HepG2 (cell line): ENCODE measurements around the gene POLDIP3. TPM values are rescaled to one million over a fixed set of nuclear protein-coding genes. Genes with fewer than 3 reads are reported as not detected.

Experiments
- ASH2L ChIP-seq: fragments of 300-600, 200-600 bp; sonication (generic); IDR thresholded peaks from 2 replicates; pipeline ENCODE4 v1.7.0; 2017; ENCODE audit warnings: low read depth, mild to moderate bottlenecking, moderate library complexity, mixed read lengths, low read length; ENCODE audit not compliant: insufficient read length
- CBX1 ChIP-seq: IDR thresholded peaks from one replicate; pipeline ENCODE4 v1.6.1; 2016; ENCODE audit warnings: antibody characterized with exemption, low read depth
- HNRNPLL ChIP-seq: fragments of 200-400 bp; formaldehyde crosslinking; IDR thresholded peaks from 2 replicates; pipeline ENCODE4 v1.6.1; 2017; ENCODE audit warnings: mild to moderate bottlenecking, low read depth, low read length; ENCODE audit not compliant: poor library complexity, severe bottlenecking
- KDM5B ChIP-seq: sonication (generic); formaldehyde crosslinking; IDR thresholded peaks from 2 replicates; pipeline ENCODE4 v1.4.0; 2020; ENCODE audit warnings: missing genetic modification reagents, mild to moderate bottlenecking, borderline replicate concordance
- RFXANK ChIP-seq: IDR thresholded peaks from 2 replicates; pipeline ENCODE4 v1.6.1; 2016
- SALL2 ChIP-seq: sonication (generic); formaldehyde crosslinking; IDR thresholded peaks from 2 replicates; pipeline ENCODE4 v1.8.1; 2023; ENCODE audit warnings: mild to moderate bottlenecking, missing genetic modification reagents, inconsistent platforms
- SIN3B ChIP-seq: fragments of 150-350 bp; IDR thresholded peaks from 2 replicates; pipeline ENCODE4 v1.6.1; 2014; ENCODE audit warnings: low read length
- SKI ChIP-seq: fragments of 450-650 bp; IDR thresholded peaks from one replicate; pipeline ENCODE4 v1.6.1; 2018; ENCODE audit warnings: mild to moderate bottlenecking; ENCODE audit not compliant: partially characterized antibody
- SNAI1 ChIP-seq: sonication (generic); formaldehyde crosslinking; IDR thresholded peaks from 2 replicates; pipeline ENCODE4 v1.5.0; 2020; ENCODE audit warnings: mild to moderate bottlenecking, missing genetic modification reagents, borderline replicate concordance
- SP4 ChIP-seq: sonication (generic); formaldehyde crosslinking; IDR thresholded peaks from 2 replicates; pipeline ENCODE4 v1.8.1; 2023; ENCODE audit warnings: mild to moderate bottlenecking, missing genetic modification reagents
- SSRP1 ChIP-seq: IDR thresholded peaks from 2 replicates; pipeline ENCODE4 v1.6.1; 2016; ENCODE audit warnings: control low read depth
- ZBTB8A ChIP-seq: sonication (generic); formaldehyde crosslinking; IDR thresholded peaks from 2 replicates; pipeline ENCODE4 v1.4.0; 2020; ENCODE audit warnings: mild to moderate bottlenecking, low read depth, missing genetic modification reagents, borderline replicate concordance
- ZFY ChIP-seq: sonication (generic); formaldehyde crosslinking; IDR thresholded peaks from 2 replicates; pipeline ENCODE4 v1.4.0; 2020; ENCODE audit warnings: missing genetic modification reagents
- ZMYM3 ChIP-seq: sonication (generic); formaldehyde crosslinking; IDR thresholded peaks from 2 replicates; pipeline ENCODE4 v1.5.1; 2020; ENCODE audit warnings: mild to moderate bottlenecking, missing genetic modification reagents
- ZNF143 ChIP-seq: sonication (generic); formaldehyde crosslinking; IDR thresholded peaks from 2 replicates; pipeline ENCODE4 v1.4.0; 2020; ENCODE audit warnings: missing genetic modification reagents
- ZNF446 ChIP-seq: sonication (generic); formaldehyde crosslinking; IDR thresholded peaks from 2 replicates; pipeline ENCODE4 v1.5.0; 2020; ENCODE audit warnings: mild to moderate bottlenecking, missing genetic modification reagents
- ZNF549 ChIP-seq: sonication (generic); formaldehyde crosslinking; IDR thresholded peaks from 2 replicates; pipeline ENCODE4 v1.5.0; 2020; ENCODE audit warnings: missing genetic modification reagents
- ZNF644 ChIP-seq: IDR thresholded peaks from 2 replicates; pipeline ENCODE4 v1.6.1; 2016; ENCODE audit warnings: low read depth
- ZNF746 ChIP-seq: sonication (generic); formaldehyde crosslinking; IDR thresholded peaks from 2 replicates; pipeline ENCODE4 v1.8.0; 2022; ENCODE audit warnings: mild to moderate bottlenecking, missing genetic modification reagents
- ZNF878 ChIP-seq: sonication (generic); formaldehyde crosslinking; IDR thresholded peaks from 2 replicates; pipeline ENCODE4 v1.8.1; 2023; ENCODE audit warnings: mild to moderate bottlenecking, missing genetic modification reagents, moderate library complexity
- ZZZ3 ChIP-seq: sonication (generic); formaldehyde crosslinking; IDR thresholded peaks from 2 replicates; pipeline ENCODE4 v1.4.0; 2020; ENCODE audit warnings: missing genetic modification reagents, mild to moderate bottlenecking, borderline replicate concordance
- polyA plus RNA-seq, 8 experiments: library from polyadenylated mRNA; depleted of rRNA in 3 of 8; stranded (reverse) in 7 of 8; unstranded in 1 of 8; fragments of >200 nt; fragmentation: Illumina TruSeq in 4 of 8; extraction: Trizol in 4 of 8; gene quantifications; 2 replicates each; pipeline versions ENCODE4 v1.2.1 to v1.2.3, GENCODE V29; 2011 to 2016; ENCODE audit warnings: low read depth in 4 of 8, missing spikeins in 1 of 8, mixed read lengths in 1 of 8; ENCODE audit not compliant: insufficient read depth in 1 of 8
- total RNA-seq, 5 experiments: library from RNA; depleted of rRNA; stranded (reverse); fragments of >200 nt; fragmentation: Illumina TruSeq; extraction: Trizol; gene quantifications; 2 replicates each; pipeline ENCODE4 v1.2.3, GENCODE V29; 2016; ENCODE audit warnings: low read depth in 1 of 5
- TF ChIP-seq, protein P1 (sequence below): sonication (generic); formaldehyde crosslinking; IDR thresholded peaks from 2 replicates; pipeline ENCODE4 v1.4.0; 2020; ENCODE audit warnings: missing genetic modification reagents
- TF ChIP-seq, protein P2 (sequence below): sonication (generic); formaldehyde crosslinking; IDR thresholded peaks from 2 replicates; pipeline ENCODE4 v1.5.1; 2020; ENCODE audit warnings: missing genetic modification reagents, mild to moderate bottlenecking, borderline replicate concordance

POLDIP3 gene
- total and polyA plus RNA-seq, 2 of the 13 experiments (the other 11 are each of a cell fraction or from before 2014, with no cell fraction given), result 45.8 to 47.4 TPM

DNA sequence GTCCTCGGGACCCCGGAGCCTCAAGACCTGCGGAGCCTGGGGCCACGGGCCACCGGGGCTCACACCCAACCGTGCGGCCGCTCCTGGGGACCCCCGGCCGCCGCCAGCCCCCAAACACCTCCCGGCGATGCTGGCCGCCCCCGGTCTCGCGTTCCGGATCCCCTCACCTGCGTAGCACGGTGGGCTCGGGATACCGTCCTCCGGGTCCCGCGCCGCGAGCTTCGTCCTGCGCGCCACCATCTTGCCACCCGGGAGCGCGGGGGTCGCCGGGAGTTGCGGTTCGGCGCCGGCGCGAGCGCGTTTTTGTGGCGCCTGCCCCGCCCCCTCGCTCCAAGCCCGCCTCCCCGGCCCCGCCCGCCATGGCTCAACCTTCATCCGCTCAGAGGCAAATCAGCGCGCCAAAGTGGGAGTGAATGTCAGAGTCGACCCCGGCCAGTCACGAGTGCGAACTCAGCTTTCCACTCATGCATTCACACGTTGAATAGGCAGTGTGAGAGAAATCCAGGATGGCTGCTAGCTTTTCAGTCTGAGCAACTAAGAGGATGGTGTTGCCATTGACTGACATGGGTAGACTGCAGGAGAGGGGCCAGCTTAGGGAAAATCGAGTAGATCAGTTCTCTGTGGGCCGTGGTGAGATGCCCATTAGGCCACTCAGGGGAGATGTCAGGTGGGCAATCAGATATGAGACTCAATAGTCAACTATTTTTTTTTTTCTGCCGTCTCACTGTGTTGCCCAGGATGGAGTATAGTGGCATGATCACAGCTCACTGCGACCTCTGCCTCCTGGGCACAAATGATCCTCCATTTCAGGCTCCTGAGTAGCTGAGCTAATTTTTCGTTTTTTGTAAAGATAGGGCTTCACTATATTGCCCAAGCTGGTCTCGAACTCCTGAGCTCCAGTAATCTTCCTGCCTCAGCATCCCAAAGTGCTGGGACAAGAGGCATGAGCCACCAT lies 32.6 kb downstream of the POLDIP3 start (continued):
- no peak for TF ChIP-seq CBX1
- peak; percentile 88 for TF ChIP-seq ZNF143 (CRISPR knock-in tag)
- TF ChIP-seq ZNF746 (CRISPR knock-in tag), result no peak
- TF ChIP-seq, protein P1, sequence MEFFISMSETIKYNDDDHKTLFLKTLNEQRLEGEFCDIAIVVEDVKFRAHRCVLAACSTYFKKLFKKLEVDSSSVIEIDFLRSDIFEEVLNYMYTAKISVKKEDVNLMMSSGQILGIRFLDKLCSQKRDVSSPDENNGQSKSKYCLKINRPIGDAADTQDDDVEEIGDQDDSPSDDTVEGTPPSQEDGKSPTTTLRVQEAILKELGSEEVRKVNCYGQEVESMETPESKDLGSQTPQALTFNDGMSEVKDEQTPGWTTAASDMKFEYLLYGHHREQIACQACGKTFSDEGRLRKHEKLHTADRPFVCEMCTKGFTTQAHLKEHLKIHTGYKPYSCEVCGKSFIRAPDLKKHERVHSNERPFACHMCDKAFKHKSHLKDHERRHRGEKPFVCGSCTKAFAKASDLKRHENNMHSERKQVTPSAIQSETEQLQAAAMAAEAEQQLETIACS (CRISPR knock-in tag), result no peak
- peak; percentile 63 for TF ChIP-seq SP4 (CRISPR knock-in tag)
- peak; percentile 64 for TF ChIP-seq ZFY (CRISPR knock-in tag)
- TF ChIP-seq ZBTB8A (CRISPR knock-in tag), result no peak
- no peak for TF ChIP-seq RFXANK (CRISPR knock-in tag)
- peak; percentile 36; the same call in 1 of the 2 replicates for TF ChIP-seq KDM5B (CRISPR knock-in tag)
- no peak for TF ChIP-seq ZNF644 (CRISPR knock-in tag)
- TF ChIP-seq SIN3B, result peak; percentile 49; the same call in 1 of the 2 replicates
- TF ChIP-seq, protein P2, sequence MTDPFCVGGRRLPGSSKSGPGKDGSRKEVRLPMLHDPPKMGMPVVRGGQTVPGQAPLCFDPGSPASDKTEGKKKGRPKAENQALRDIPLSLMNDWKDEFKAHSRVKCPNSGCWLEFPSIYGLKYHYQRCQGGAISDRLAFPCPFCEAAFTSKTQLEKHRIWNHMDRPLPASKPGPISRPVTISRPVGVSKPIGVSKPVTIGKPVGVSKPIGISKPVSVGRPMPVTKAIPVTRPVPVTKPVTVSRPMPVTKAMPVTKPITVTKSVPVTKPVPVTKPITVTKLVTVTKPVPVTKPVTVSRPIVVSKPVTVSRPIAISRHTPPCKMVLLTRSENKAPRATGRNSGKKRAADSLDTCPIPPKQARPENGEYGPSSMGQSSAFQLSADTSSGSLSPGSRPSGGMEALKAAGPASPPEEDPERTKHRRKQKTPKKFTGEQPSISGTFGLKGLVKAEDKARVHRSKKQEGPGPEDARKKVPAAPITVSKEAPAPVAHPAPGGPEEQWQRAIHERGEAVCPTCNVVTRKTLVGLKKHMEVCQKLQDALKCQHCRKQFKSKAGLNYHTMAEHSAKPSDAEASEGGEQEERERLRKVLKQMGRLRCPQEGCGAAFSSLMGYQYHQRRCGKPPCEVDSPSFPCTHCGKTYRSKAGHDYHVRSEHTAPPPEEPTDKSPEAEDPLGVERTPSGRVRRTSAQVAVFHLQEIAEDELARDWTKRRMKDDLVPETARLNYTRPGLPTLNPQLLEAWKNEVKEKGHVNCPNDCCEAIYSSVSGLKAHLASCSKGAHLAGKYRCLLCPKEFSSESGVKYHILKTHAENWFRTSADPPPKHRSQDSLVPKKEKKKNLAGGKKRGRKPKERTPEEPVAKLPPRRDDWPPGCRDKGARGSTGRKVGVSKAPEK (CRISPR knock-in tag), result no peak
- no peak for TF ChIP-seq SALL2
- no peak for TF ChIP-seq ZNF446 (CRISPR knock-in tag)
- no peak for TF ChIP-seq ZZZ3 (CRISPR knock-in tag)
- no peak for TF ChIP-seq ZNF549 (CRISPR knock-in tag)
- TF ChIP-seq ASH2L, result no peak
- TF ChIP-seq SKI, result no peak
- no peak for TF ChIP-seq ZMYM3 (CRISPR knock-in tag)
- no peak for TF ChIP-seq SSRP1
- no peak for TF ChIP-seq SNAI1
- TF ChIP-seq ZNF878 (CRISPR knock-in tag), result no peak
- TF ChIP-seq HNRNPLL, result peak; percentile 22
